GM18951 (cell line): ENCODE measurements around the gene CHRM2.
"Not testable (repeated sequence)": the region's sequence is repeated elsewhere in the genome, so short reads cannot be mapped to it uniquely, and the experiment has no call there.

Experiments used
- POLR2A ChIP-seq: IDR thresholded peaks from 4 replicates; pipeline ENCODE4 v1.6.1; 2011; ENCODE audit warnings: mild to moderate bottlenecking; ENCODE audit not compliant: insufficient read length, insufficient read depth; ENCODE audit errors: extremely low read depth
- in situ Hi-C: fragments of 300-500 bp; cut with MboI; formaldehyde crosslinking; loops from one replicate; pipeline ENCODE4 v1.12.0; 2022; ENCODE audit warnings: low sequenced_read_pairs, mixed read lengths, inconsistent platforms; ENCODE audit not compliant: unreplicated experiment

CHRM2 gene

GRCh38 chr7:136868496-136869000 is at the start of gene CHRM2:
Gene CHRM2 (plus strand): TSS chr7:136868652. CDS start chr7:137014866, 146,214 bp downstream.
- in situ Hi-C loops, result no loop called here
- no peak for TF ChIP-seq POLR2A

DNA sequence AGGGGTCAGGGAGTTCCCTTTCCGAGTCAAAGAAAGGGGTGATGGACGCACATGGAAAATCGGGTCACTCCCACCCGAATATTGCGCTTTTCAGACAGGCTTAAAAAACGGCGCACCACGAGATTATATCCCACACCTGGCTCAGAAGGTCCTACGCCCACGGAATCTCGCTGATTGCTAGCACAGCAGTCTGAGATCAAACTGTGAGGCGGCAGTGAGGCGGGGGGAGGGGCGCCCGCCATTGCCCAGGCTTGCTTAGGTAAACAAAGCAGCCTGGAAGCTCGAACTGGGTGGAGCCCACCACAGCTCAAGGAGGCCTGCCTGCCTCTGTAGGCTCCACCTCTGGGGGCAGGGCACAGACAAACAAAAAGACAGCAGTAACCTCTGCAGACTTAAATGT is 37.1 kb upstream of the CHRM2 start:
- in situ Hi-C loops, result not testable (repeated sequence)

DNA sequence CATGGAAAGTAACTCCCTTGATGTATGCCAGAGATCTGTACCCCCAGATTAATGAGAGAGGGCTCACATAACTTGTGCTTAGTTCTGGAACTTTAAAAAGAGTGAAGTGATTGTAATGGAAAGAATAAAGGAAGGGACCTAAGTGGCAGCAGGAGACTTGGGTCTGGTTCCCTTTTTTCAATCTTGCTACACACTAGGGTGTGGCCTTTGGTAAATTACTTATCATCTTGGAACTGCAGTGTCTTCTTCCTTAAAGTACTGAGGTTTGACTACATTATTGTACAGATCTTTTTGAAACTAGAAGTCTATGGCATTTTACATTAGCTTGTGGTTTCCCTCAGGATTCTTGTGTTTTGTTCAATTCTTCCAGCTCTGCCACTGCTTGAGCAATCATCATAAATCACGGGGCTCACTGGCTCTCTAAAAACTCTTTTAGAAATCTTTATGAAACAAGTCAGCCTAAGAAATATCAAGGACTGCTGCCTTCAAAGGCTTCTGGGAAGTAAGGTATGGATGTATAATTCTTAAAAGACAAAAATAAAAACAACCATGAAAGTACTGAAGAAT is 22.5 kb upstream of the CHRM2 start:
- no peak for TF ChIP-seq POLR2A
- in situ Hi-C loops, result no loop called here

DNA sequence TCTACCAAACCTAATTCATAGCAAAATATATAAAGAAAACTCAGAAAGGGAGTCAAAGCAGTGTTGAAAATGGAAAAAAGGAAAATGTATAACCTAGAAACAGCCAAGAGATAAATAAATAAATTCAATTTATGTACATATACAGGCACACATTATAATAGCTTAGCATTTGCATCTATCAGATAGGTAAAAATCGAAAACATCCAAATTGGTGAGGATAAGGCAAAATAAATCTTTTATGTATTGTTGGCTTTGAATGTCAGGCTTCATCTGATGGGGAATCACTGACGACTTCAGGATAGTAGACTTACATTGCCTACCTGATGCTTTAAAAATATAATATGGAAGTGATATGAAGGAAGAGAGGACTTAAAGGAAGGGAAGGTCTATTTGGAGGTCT is 20.6 kb upstream of the CHRM2 start:
- TF ChIP-seq POLR2A, result no peak
- in situ Hi-C loops, result no loop called here

GRCh38 chr7:136853654-136854053 is 14.8 kb upstream of the CHRM2 start:
- in situ Hi-C loops, result no loop called here
- TF ChIP-seq POLR2A, result no peak

DNA sequence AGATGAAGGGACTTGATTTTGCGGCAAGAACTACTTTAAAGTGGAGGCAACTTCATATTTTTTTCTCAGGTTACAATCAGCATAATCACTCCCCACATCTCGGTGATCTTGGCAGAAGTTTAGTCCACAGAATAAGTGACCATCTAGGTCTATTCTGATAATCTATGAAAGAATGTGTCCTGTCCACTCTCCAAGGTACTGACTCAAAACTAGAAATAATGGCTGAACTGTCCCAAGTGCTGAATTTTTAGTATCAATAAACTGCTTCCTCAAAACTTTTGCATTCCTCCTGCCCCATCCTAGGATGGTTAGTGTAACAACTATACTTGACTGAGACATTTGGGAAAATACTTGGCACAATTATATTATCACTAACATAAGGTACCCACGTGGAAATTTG is 10.9 kb upstream of the CHRM2 start:
- no peak for TF ChIP-seq POLR2A
- in situ Hi-C loops, result no loop called here

DNA sequence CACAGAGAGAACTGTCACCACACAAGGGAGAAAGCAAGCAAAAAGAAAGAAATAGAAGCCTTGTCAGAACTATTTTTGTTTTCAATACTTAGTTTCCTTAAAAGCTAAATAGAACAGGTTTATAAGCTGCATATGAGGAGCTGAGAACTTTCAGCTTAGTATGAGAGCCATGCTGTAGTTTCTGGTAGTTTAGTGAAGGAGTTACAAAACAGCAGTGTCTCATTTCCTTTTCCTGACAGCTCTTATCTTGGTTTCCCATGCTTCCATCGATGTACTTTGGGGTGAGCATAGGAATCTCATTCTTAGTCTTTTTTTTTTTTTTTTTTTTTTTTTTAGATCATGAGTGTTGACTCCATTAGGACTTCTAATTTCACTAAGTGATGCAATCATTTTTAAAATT is 8.6 kb upstream of the CHRM2 start:
- no peak for TF ChIP-seq POLR2A
- in situ Hi-C loops, result no loop called here

DNA sequence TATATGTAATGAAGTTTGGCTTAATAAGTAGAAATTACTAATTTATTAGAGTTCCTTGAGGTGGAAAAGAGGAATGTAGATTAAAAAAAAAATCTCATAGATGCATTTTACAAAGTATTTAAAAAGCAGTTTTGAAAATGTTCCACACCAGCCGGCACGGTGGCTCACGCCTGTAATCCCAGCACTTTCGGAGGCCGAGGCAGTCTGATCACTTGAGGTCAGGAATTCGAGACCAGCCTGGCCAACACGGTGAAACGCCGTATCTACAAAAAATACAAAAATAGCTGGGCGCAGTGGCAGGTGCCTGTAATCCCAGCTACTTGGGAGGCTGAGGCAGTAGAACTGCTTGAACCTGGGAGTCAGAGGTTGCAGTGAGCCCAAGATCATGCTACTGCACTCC is 3.2 kb upstream of the CHRM2 start:
- no peak for TF ChIP-seq POLR2A
- in situ Hi-C loops, result no loop called here

DNA sequence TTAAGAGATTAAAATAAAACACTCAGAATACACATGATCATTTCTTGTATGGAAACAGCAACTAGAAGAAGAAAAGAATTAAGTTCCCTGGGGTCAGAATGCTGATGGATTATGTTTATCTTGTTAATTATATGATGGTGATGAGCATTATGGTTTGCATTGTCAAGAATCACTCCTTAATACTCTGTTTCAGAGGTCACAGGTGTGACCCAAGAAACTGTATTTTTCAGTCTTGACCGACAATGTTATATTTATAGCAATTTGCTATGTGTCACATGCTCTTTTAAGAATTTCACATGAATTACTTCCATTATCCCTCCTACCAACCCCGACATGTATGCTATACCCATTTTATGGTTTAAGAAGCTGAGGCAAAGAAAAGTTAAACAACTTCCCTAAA is 2.7 kb upstream of the CHRM2 start:
- in situ Hi-C loops, result no loop called here
- no peak for TF ChIP-seq POLR2A

DNA sequence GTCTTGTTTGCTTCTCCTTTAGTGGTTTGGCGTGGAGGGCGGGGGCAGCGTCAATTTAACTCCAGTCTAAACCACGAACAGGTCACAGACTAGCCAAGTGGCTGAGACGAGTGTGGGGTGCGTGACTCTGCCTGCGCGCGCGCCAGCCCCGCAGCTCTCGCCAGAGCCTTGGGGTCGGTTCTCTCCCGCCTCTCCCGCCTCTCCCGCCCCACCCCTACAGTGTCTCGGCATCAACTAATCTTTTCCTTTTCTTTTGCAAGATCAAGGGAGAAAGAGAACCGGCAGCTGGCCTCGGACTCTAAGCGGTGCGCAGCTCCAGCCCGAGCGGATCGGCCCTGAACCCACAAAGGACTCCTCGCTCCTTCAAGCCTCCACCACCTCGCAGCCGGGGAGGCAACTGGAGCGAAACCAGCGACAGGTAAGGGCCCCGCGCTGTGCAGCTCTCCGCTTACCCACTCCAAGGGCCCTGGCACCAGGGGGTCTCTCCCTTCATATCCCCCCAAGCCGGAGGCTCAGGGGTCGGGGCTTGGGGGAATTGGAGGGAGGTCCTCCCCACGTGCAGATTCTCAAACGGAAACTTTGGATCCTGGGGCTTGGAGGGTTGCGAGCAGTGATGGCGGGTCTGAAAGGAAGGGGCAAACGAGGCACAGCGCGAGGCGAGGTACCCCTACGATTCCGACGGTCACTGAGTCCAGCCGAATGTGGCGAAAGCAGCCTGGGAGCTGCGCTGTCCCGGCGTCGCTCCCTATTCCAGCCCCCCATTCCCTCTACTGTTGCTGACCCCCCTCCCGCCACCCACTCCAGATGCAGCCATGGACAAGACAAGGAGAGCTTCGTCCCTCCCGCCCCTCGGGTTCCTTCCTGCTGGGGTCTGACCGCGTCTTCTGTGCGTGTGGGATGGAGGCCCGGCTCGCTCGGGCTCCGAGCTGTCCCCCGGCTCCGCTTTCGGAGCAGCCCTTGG is 829 bp downstream of the CHRM2 start:
- in situ Hi-C loops, result no loop called here

GRCh38 chr7:136869991-136870865 is 1.8 kb downstream of the CHRM2 start:
- TF ChIP-seq POLR2A, result no peak
- in situ Hi-C loops, result no loop called here

More for the DNA sequence above, 829 bp downstream of the CHRM2 start:
- TF ChIP-seq POLR2A, result no peak

DNA sequence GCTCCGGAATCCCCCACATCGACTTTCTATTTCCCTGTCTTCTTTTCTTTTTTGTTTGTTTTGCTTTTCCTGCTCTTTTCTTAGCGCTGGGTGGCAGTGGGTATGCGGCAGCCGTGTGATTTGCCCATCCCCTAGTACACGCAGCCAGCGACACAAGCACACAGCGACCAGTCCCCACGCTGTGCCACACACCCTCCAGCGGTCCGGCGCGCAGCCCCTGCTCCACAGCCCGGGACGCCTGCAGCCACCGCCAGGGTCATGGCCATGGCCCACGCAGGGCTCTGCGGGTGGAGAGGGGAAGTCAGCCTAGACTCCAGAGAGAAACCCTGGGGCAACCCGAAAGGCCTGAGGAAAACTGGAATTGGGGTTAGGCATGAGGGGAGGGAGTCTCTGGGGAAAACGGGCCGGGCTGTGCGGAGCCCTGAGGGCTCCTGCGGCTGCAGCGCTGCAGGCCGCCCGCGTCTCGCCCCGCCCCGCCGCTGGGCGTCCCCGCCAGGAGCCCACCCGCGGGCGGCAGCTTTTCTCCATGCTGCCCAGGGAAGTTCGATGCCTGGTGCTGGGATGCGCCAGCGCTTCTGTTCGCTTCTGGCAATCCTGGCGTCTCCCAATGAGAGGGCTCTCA is 2.5 kb downstream of the CHRM2 start:
- in situ Hi-C loops, result no loop called here
- TF ChIP-seq POLR2A, result no peak
